Hepatocyte (in vitro differentiated cells): ENCODE data around the gene CNN3. TPM values are rescaled to one million over a fixed set of nuclear protein-coding genes. Genes with fewer than 3 reads are reported as not detected.
"Not testable (repeated sequence)": the region's sequence is repeated elsewhere in the genome, so short reads cannot be mapped to it uniquely, and the experiment has no call there.

Experiments used
- DNase-seq: peaks from one replicate; pipeline ENCODE4 v3.0.0-alpha.2; 2016; ENCODE audit warnings: low spot score
- H2AFZ ChIP-seq: fragments of 200-600 bp; sonication (generic); 2 replicates; pipeline ENCODE4 v1.6.0; 2016; ENCODE audit warnings: antibody characterized with exemption, mild to moderate bottlenecking
- H3K27ac ChIP-seq: fragments of 200-600 bp; sonication (generic); 2 replicates; pipeline ENCODE4 v1.5.1; 2016; ENCODE audit warnings: mild to moderate bottlenecking
- H3K27me3 ChIP-seq: fragments of 200-600 bp; sonication (generic); 2 replicates; pipeline ENCODE4 v1.6.1; 2016
- H3K36me3 ChIP-seq: fragments of 200-600 bp; sonication (generic); replicated peaks from 2 replicates; pipeline ENCODE4 v1.5.1; 2016; ENCODE audit warnings: low read depth; ENCODE audit not compliant: insufficient read depth
- H3K4me1 ChIP-seq: fragments of 200-600 bp; sonication (generic); 2 replicates; pipeline ENCODE4 v1.5.1; 2016; ENCODE audit warnings: mild to moderate bottlenecking, moderate library complexity; ENCODE audit not compliant: insufficient read depth
- H3K4me2 ChIP-seq: fragments of 200-600 bp; sonication (generic); 2 replicates; pipeline ENCODE4 v1.6.0; 2016
- H3K4me3 ChIP-seq: fragments of 200-600 bp; sonication (generic); 2 replicates; pipeline ENCODE4 v1.5.1; 2016; ENCODE audit warnings: mild to moderate bottlenecking
- H3K79me2 ChIP-seq: fragments of 200-600 bp; sonication (generic); 2 replicates; pipeline ENCODE4 v1.6.0; 2017; ENCODE audit warnings: mild to moderate bottlenecking
- H3K9me2 ChIP-seq: fragments of 200-600 bp; sonication (generic); replicated peaks from 2 replicates; pipeline ENCODE4 v1.6.0; 2017; ENCODE audit warnings: mild to moderate bottlenecking; ENCODE audit not compliant: insufficient read depth
- H3K9me3 ChIP-seq: fragments of 200-600 bp; sonication (generic); 2 replicates; pipeline ENCODE4 v1.5.1; 2016; ENCODE audit warnings: low read depth, mild to moderate bottlenecking
- H4K20me1 ChIP-seq: fragments of 200-600 bp; sonication (generic); 2 replicates; pipeline ENCODE4 v1.6.0; 2016; ENCODE audit warnings: mild to moderate bottlenecking; ENCODE audit not compliant: insufficient read depth, poor library complexity, severe bottlenecking
- EZH2 ChIP-seq: fragments of 200-600 bp; sonication (generic); IDR thresholded peaks from 2 replicates; pipeline ENCODE4 v1.6.1; 2016; ENCODE audit warnings: antibody characterized with exemption, mild to moderate bottlenecking, borderline replicate concordance
- EZH2phosphoT487 ChIP-seq: fragments of 200-600 bp; sonication (generic); IDR thresholded peaks from one replicate; pipeline ENCODE4 v1.6.1; 2018; ENCODE audit warnings: antibody characterized with exemption, mild to moderate bottlenecking, low read depth, moderate library complexity; ENCODE audit not compliant: unreplicated experiment, severe bottlenecking
- WGBS: methylation state at CpG from one replicate; pipeline ENCODE4 v1.1.6; 2016; ENCODE audit warnings: low lambda C conversion rate; ENCODE audit errors: missing lambda C conversion rate; 5-methylcytosine and 5-hydroxymethylcytosine counted together
- polyA plus RNA-seq: library from polyadenylated mRNA; unstranded; fragments of >200 nt; fragmentation: Nextera tagmentation; extraction: Ambion mirVana; gene quantifications from 2 replicates; pipeline ENCODE4 v1.2.1, GENCODE V29; 2016
- total RNA-seq: library from RNA; depleted of rRNA; stranded (reverse); fragments of >200 nt; gene quantifications from 2 replicates; pipeline ENCODE4 v1.2.3, GENCODE V29; 2014
- TF ChIP-seq, protein P1 (sequence below): fragments of 200-600 bp; sonication (generic); IDR thresholded peaks from 2 replicates; pipeline ENCODE4 v1.5.1; 2016; ENCODE audit warnings: antibody characterized with exemption, mild to moderate bottlenecking; ENCODE audit not compliant: poor library complexity

The CNN3 gene
- total and polyA plus RNA-seq, 2 experiments from 2014 or later: 256 to 420 TPM

GRCh38 chr1:94942171-94943128 is 15.5 kb upstream of the CNN3 start:
- H3K9me3 ChIP-seq: no peaks in the 10 kb centered on the region
- no peaks in the 10 kb centered on the region for H3K27me3 ChIP-seq
- no peaks in the 10 kb centered on the region for H3K36me3 ChIP-seq
- H4K20me1 ChIP-seq: no peaks in the 10 kb centered on the region
- no peak for DNase-seq
- TF ChIP-seq EZH2phosphoT487 (no peak), EZH2 (no peak)
- TF ChIP-seq, protein P1, sequence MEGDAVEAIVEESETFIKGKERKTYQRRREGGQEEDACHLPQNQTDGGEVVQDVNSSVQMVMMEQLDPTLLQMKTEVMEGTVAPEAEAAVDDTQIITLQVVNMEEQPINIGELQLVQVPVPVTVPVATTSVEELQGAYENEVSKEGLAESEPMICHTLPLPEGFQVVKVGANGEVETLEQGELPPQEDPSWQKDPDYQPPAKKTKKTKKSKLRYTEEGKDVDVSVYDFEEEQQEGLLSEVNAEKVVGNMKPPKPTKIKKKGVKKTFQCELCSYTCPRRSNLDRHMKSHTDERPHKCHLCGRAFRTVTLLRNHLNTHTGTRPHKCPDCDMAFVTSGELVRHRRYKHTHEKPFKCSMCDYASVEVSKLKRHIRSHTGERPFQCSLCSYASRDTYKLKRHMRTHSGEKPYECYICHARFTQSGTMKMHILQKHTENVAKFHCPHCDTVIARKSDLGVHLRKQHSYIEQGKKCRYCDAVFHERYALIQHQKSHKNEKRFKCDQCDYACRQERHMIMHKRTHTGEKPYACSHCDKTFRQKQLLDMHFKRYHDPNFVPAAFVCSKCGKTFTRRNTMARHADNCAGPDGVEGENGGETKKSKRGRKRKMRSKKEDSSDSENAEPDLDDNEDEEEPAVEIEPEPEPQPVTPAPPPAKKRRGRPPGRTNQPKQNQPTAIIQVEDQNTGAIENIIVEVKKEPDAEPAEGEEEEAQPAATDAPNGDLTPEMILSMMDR: no peak
- H2AFZ ChIP-seq: no peak overlapping the region
- no peaks in the 10 kb centered on the region for H3K79me2 ChIP-seq
- H3K4me3 ChIP-seq: no peak overlapping the region
- peaks cover 10% of the 10 kb centered on the region for H3K4me1 ChIP-seq
- no peak overlapping the region for H3K27ac ChIP-seq
- H3K9me2 ChIP-seq: no peaks in the 10 kb centered on the region
- 68% methylated on average over 8 of the region's 8 CpGs for WGBS
- no peak overlapping the region for H3K4me2 ChIP-seq

DNA sequence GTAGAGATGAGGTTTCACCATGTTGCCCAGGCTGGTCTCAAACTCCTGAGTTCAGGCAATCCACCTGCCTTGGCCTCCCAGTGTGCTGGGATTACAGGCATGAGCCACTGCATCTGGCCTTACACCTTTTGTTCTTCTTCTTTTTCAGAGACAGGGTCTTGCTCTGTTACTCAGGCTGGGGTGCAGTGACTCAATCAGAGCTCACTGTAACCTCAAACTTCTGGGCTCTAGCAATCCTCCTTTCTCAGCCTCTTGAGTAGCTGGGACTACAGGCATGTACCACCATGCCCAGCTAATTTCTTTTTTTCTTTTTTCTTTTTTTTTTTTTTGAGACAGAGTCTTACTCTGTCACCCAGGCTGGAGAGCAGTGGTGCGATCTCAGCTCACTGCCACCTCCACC is 14.6 kb upstream of the CNN3 start:
- not testable (repeated sequence) for H4K20me1 ChIP-seq, H2AFZ ChIP-seq, H3K9me3 ChIP-seq, DNase-seq, H3K4me3 ChIP-seq, H3K36me3 ChIP-seq, H3K27ac ChIP-seq, H3K4me2 ChIP-seq, H3K9me2 ChIP-seq, H3K79me2 ChIP-seq, H3K27me3 ChIP-seq, H3K4me1 ChIP-seq
- 100% methylated on average over 1 of the region's 1 CpG for WGBS

DNA sequence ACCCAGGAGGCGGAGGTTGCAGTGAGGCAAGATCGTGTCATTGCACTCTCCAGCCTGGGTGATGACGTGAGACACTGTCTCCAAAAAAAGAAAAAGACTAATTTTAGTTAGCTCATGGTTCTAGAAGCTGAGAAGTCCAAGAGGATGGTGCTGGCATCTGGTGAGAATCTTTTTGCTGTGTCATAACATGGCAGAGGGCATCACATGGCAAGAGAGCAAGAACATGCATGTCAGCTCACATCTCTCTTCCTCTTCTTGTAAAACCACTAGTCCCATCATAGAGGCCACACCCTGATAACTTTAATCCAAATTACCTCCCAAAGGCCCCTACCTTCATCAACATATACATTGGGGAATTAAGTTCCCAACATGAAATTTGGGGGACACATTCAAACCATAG is 13.8 kb upstream of the CNN3 start:
- Histone ChIP-seq H3K9me2 (no peaks in the 10 kb centered on the region), H3K4me2 (no peak overlapping the region), H3K36me3 (no peaks in the 10 kb centered on the region), H3K79me2 (no peaks in the 10 kb centered on the region), H2AFZ (no peak overlapping the region), H3K27me3 (no peaks in the 10 kb centered on the region), H3K4me3 (no peak overlapping the region), H4K20me1 (no peaks in the 10 kb centered on the region), H3K27ac (no peak overlapping the region), H3K9me3 (no peaks in the 10 kb centered on the region), H3K4me1 (peaks cover 7% of the 10 kb centered on the region)
- TF ChIP-seq EZH2: no peak
- no peak for DNase-seq
- 95% methylated on average over 3 of the region's 3 CpGs for WGBS

- TF ChIP-seq, protein P1: no peak
- TF ChIP-seq EZH2phosphoT487 (no peak), EZH2 (no peak)
- no peak for DNase-seq
- Histone ChIP-seq H3K4me3 (no peak overlapping the region), H3K27ac (no peak overlapping the region), H3K9me2 (no peaks in the 10 kb centered on the region), H3K36me3 (no peaks in the 10 kb centered on the region), H4K20me1 (no peaks in the 10 kb centered on the region), H3K4me2 (no peak overlapping the region), H2AFZ (no peak overlapping the region), H3K9me3 (no peaks in the 10 kb centered on the region), H3K27me3 (no peaks in the 10 kb centered on the region), H3K4me1 (peaks cover 7% of the 10 kb centered on the region), H3K79me2 (no peaks in the 10 kb centered on the region)
- WGBS: 100% methylated on average over 1 of the region's 1 CpG
Observed at GRCh38 chr1:94937820-94938219, 10.9 kb upstream of the CNN3 start.
